RWPE2 (cell line): ENCODE measurements around the gene RNH1.

ENCODE experiments used
- ATAC-seq: fragments of 200-7000 bp; cut with Tn5 transposase; 3 replicates; pipeline ENCODE4 v1.9.1; 2021; ENCODE audit warnings: low read depth
- DNase-seq: peaks from one replicate; pipeline ENCODE4 v3.0.0-alpha.2; 2020; ENCODE audit warnings: low spot score
- H3K27ac ChIP-seq: fragments of 450-650 bp; 2 replicates; pipeline ENCODE4 v1.5.1; 2017; ENCODE audit warnings: mild to moderate bottlenecking; ENCODE audit not compliant: poor library complexity, severe bottlenecking
- H3K27me3 ChIP-seq: fragments of 250-450 bp; sonication (Bioruptor Pico); 2 replicates; pipeline ENCODE4 v1.5.1; 2021; ENCODE audit warnings: mild to moderate bottlenecking, moderate library complexity; ENCODE audit not compliant: insufficient read depth, poor library complexity, severe bottlenecking
- H3K36me3 ChIP-seq: fragments of 250-450 bp; sonication (Bioruptor Pico); 2 replicates; pipeline ENCODE4 v1.5.1; 2020; ENCODE audit warnings: low read depth, mild to moderate bottlenecking, moderate library complexity
- H3K4me1 ChIP-seq: fragments of 250-450 bp; sonication (Bioruptor Pico); 2 replicates; pipeline ENCODE4 v1.5.1; 2021; ENCODE audit warnings: mild to moderate bottlenecking, moderate library complexity; ENCODE audit not compliant: insufficient read depth, poor library complexity, severe bottlenecking
- H3K4me3 ChIP-seq: fragments of 250-450 bp; sonication (Bioruptor Pico); 2 replicates; pipeline ENCODE4 v1.5.1; 2021; ENCODE audit warnings: mild to moderate bottlenecking, moderate library complexity; ENCODE audit not compliant: severe bottlenecking
- H3K9me3 ChIP-seq: fragments of 250-450 bp; sonication (Bioruptor Pico); 2 replicates; pipeline ENCODE4 v1.5.1; 2021; ENCODE audit warnings: mild to moderate bottlenecking, moderate library complexity; ENCODE audit not compliant: severe bottlenecking
- CTCF ChIP-seq: fragments of 450-650 bp; IDR thresholded peaks from one replicate; pipeline ENCODE4 v1.5.1; 2017; ENCODE audit warnings: mild to moderate bottlenecking, moderate library complexity; ENCODE audit not compliant: poor library complexity, severe bottlenecking

Gene RNH1

DNA sequence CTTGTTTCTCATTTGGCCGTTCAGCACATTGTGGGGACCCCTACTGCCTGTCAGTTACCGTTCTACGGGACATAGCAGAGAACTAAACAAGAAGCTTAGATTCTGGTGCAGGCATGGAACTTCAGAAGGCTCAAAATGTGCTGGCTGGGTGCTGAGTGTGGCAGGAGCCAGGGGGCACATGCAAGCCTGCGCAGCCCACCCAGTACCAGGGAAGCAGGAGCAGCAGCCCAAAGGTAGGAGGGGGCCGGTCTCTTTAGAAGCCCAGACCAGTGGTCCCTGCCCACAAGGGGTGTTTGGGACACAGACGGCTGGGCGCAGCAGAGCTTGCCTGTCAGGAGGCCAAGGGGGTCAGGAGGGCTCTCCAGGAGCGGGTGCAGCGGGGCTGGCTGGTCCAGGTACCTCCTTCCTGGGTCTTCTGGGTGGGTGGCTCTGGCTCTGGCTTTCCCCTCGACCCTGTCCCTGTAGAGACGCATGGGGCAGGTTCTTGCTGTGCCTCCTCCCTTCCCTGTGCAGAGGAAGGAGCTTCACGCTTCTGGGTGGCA lies 54.8 kb downstream of the RNH1 start:
- Histone ChIP-seq H3K4me3 (no peak overlapping the region), H3K27ac (no peak overlapping the region), H3K9me3 (no peaks in the 10 kb centered on the region), H3K4me1 (peaks cover 5% of the 10 kb centered on the region), H3K36me3 (peaks cover 17% of the 10 kb centered on the region; the same call in 1 of the 2 replicates), H3K27me3 (no peaks in the 10 kb centered on the region)
- no peak for TF ChIP-seq CTCF
- DNase-seq, result no peak
- ATAC-seq, result no peak

DNA sequence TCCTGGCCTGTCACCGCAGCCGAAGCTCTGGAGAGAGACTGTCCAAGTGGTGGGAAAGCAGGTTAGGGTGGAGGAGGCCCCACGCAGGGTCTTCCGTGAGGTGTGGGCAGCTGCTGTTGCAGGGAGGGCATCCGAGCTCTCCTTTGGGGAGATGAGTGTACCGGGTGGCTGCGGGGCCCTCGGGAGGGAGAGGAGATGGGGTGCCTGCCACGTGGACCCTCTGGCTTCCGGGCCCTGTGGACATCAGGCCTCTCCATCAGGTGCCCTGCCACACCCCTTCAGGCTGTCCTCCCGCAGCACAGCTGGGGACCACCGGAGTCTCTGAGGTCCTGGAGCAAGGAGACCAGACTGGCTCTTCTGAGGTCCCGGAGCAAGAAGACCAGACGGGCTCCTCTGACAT lies 55.3 kb downstream of the RNH1 start:
- Histone ChIP-seq H3K4me1 (peaks cover 5% of the 10 kb centered on the region), H3K27ac (no peak overlapping the region), H3K9me3 (no peaks in the 10 kb centered on the region), H3K36me3 (peaks cover 17% of the 10 kb centered on the region; the same call in 1 of the 2 replicates), H3K4me3 (no peak overlapping the region), H3K27me3 (no peaks in the 10 kb centered on the region)
- no peak for TF ChIP-seq CTCF
- no peak for ATAC-seq
- DNase-seq, result no peak

DNA sequence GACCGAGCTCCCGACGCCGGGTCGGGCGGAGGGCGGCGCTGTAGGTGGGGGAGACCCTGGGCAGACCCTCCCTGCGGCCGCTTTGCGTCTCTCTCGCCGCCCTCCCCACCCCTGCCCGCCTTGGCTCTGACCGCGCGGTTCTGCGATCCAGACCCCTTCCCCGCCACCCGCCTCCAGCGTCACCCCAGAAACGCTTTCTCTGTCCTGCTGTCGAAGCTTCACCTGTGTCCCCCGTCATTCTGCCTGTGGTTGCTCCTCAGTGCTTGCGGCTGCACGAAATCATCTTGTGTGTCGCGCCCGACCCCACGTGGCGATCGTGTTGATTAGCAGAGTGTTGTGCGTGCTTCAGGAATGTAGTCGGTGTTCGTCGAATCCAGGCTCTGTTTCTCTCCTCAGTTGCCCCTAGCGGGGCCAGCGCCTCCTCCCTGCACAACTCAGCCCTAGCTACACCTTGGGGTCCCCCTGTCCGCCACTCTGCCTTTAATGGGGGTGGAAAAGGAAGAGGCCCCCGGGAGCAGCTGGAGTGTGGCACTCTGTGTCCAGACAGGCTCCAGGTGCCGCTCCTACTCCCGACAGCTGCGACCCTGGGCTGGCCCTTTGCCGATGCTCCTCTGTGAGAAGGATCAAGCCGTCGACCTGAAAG lies 56.1 kb downstream of the RNH1 start:
- Histone ChIP-seq H3K27ac (peak overlapping the region; percentile 64), H3K4me3 (peak overlapping the region; percentile 62), H3K4me1 (peaks cover 5% of the 10 kb centered on the region), H3K36me3 (peaks cover 17% of the 10 kb centered on the region; the same call in 1 of the 2 replicates), H3K9me3 (no peaks in the 10 kb centered on the region), H3K27me3 (no peaks in the 10 kb centered on the region)
- DNase-seq (peak; percentile 80), ATAC-seq (peak; percentile 10; the same call in 1 of the 3 replicates)
- peak; percentile 61 for TF ChIP-seq CTCF

DNA sequence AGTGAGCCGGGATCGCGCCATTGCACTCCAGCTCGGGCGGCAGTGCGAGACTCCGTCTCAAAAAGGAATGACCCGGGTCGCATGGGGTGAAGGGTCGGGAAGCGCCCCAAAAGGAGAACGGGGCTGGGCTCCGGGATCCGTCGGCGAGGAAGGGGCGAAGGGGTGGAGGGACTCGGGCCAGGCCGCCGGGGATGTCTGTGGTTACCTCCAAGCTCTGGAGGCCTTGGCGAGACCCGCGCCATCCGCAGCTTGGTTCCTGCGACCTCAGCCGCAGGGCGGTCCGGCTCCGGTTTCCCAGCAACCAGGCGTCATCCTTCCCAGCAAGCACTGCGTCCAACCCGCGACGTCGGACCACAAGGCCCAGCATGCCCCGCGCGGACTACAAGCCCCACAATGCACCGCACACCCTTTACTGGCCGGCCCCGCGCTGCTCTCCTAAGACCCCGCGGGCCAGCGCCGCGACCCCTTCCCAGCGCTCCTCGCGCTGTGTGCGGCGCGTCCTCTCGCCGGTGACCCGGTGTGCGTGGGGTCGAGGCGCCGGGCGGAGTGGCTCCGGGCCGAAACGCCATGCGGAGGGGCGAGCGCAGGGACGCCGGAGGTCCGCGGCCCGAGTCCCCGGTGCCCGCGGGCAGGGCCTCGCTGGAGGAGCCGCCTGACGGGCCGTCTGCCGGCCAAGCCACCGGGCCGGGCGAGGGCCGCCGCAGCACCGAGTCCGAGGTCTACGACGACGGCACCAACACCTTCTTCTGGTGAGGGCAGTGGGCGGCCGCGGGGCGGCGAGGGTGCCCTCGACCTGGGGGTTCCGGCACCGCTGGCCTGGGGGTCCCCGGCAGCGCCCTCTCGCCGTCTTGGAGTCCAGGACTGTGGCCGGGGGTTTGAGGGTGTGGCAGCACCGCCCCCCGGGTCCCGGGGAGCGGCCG lies 56.9 kb downstream of the RNH1 start, which contains the start of gene PTDSS2:
TSS of gene PTDSS2 (plus strand) at position 391 of the 920 bp plus-strand sequence. CDS start at position 568, 177 bp downstream.
- H3K27ac ChIP-seq, result peak within 1 kb of the TSS; percentile 64

More for the DNA sequence above, 56.9 kb downstream of the RNH1 start, which contains the start of gene PTDSS2:
- DNase-seq, result peak; percentile 96
- TF ChIP-seq CTCF, result no peak
- H3K4me1 ChIP-seq, result peaks cover 5% of the 10 kb centered on the region
- H3K27me3 ChIP-seq, result no peaks in the 10 kb centered on the region
- H3K4me3 ChIP-seq, result peak within 1 kb of the TSS; percentile 62
- peaks cover 17% of the 10 kb centered on the region; the same call in 1 of the 2 replicates for H3K36me3 ChIP-seq
- H3K9me3 ChIP-seq, result no peaks in the 10 kb centered on the region
- peak; percentile 86 for ATAC-seq
